K562 (cell line): Measurements from ENCODE around the gene SST. TPM values are rescaled to one million over a fixed set of nuclear protein-coding genes. Genes with fewer than 3 reads are reported as not detected.

Experiments
- ATAC-seq: fragments of 200-7000 bp; cut with Tn5 transposase; 3 replicates; pipeline ENCODE4 v1.9.1; 2020; ENCODE audit warnings: moderate library complexity
- BruUV-seq: library from RNA; stranded (reverse); fragments of 400-500 nt; replicated peaks from 2 replicates; lab custom pipeline; 2021; lab: Mats Ljungman, UMichigan
- CTCF ChIA-PET: fragments of 300-600 bp; formaldehyde crosslinking; extraction: SDS; loops from one replicate; lab custom pipeline; 2021; ENCODE audit warnings: low intra/inter-chr PET ratio; lab: Yijun Ruan, JAX
- POLR2A ChIA-PET: fragments of 300-600, 350-650 bp; sonication (Branson Sonifier 250); formaldehyde crosslinking; extraction: SDS; loops from one replicate; lab custom pipeline; 2021; ENCODE audit warnings: antibody characterized with exemption, inconsistent platforms; lab: Yijun Ruan, JAX
- DNase-seq, 4 experiments: peaks; one replicate each; pipeline versions ENCODE4 v3.0.0 to v3.0.0-alpha.2; 2011 to 2018; ENCODE audit warnings: low spot score in 3 of 4, mixed read lengths in 3 of 4; ENCODE audit errors: extremely low read depth in 1 of 4
- FAIRE-seq: peaks from 2 replicates; lab custom pipeline; 2011; peaks lifted over from hg19 to GRCh38; lab: Jason Lieb, UNC
- H2AFZ ChIP-seq: 2 replicates; pipeline ENCODE4 v1.6.0; 2011; ENCODE audit warnings: low read depth, low read length, control low read depth, inconsistent platforms
- H3K27ac ChIP-seq: fragments of 200-600 bp; 3 replicates; pipeline ENCODE4 v1.8.0; 2011; ENCODE audit warnings: low read depth, mild to moderate bottlenecking, control low read depth, inconsistent platforms, low read length, moderate library complexity, mixed read lengths; ENCODE audit errors: extremely low read depth
- H3K27me3 ChIP-seq, 2 experiments: fragments of 300-600 bp in 1 of 2; 2 replicates in 1 of 2; 3 replicates in 1 of 2; pipeline versions ENCODE4 v1.6.0 to v1.8.0; 2011; ENCODE audit warnings: inconsistent platforms in 2 of 2, low read length in 2 of 2, mild to moderate bottlenecking in 1 of 2, mixed read lengths in 1 of 2, moderate library complexity in 1 of 2; ENCODE audit not compliant: control insufficient read depth in 2 of 2, insufficient read depth in 2 of 2
- H3K36me3 ChIP-seq: fragments of 300-600 bp; 3 replicates; pipeline ENCODE4 v1.8.0; 2011; ENCODE audit warnings: mild to moderate bottlenecking, low read length, inconsistent platforms; ENCODE audit not compliant: control insufficient read depth, insufficient read depth
- H3K4me1 ChIP-seq, 2 experiments: fragments of 200-600 bp in 1 of 2; replicated peaks in 1 of 2; 2 replicates in 1 of 2; 3 replicates in 1 of 2; pipeline versions ENCODE4 v1.5.1 to v1.8.0; 2011; ENCODE audit warnings: inconsistent platforms in 2 of 2, low read length in 2 of 2, mild to moderate bottlenecking in 1 of 2, mixed read lengths in 1 of 2, moderate library complexity in 1 of 2; ENCODE audit not compliant: control insufficient read depth in 2 of 2, insufficient read depth in 2 of 2
- H3K4me2 ChIP-seq: 2 replicates; pipeline ENCODE4 v1.6.1; 2011; ENCODE audit warnings: low read length, control low read depth, inconsistent platforms, mixed read lengths; ENCODE audit not compliant: insufficient read depth
- H3K4me3 ChIP-seq: fragments of 200-600 bp; sonication (generic), shearing (Covaris generic); 2 replicates; pipeline ENCODE4 v1.5.1; 2016; ENCODE audit warnings: control low read depth, inconsistent platforms
- H3K79me2 ChIP-seq: fragments of 200-600 bp; 3 replicates; pipeline ENCODE4 v1.8.0; 2011; ENCODE audit warnings: low read length, inconsistent platforms; ENCODE audit not compliant: control insufficient read depth, insufficient read depth
- H3K9ac ChIP-seq, 2 experiments: 2 replicates each; pipeline versions ENCODE4 v1.6.0 to v1.6.1; 2011; ENCODE audit warnings: low read depth in 2 of 2, low read length in 2 of 2, control low read depth in 1 of 2, inconsistent platforms in 1 of 2, mild to moderate bottlenecking in 1 of 2, mixed read lengths in 1 of 2; ENCODE audit not compliant: insufficient read depth in 1 of 2
- H3K9me1 ChIP-seq: one replicate; pipeline ENCODE4 v1.6.0; 2011; ENCODE audit warnings: inconsistent platforms, mild to moderate bottlenecking, low read length, moderate library complexity; ENCODE audit not compliant: control insufficient read depth, insufficient read depth
- H3K9me3 ChIP-seq: replicated peaks from 2 replicates; pipeline ENCODE4 v1.5.1; 2011; ENCODE audit warnings: low read depth, low read length, inconsistent platforms; ENCODE audit not compliant: control insufficient read depth, insufficient read depth
- H4K20me1 ChIP-seq: replicated peaks from 2 replicates; pipeline ENCODE4 v1.6.1; 2011; ENCODE audit warnings: low read length, inconsistent platforms, mixed read lengths; ENCODE audit not compliant: control insufficient read depth, insufficient read depth
- CBFA2T3 ChIP-seq: fragments of 450-650 bp; IDR thresholded peaks from 2 replicates; pipeline ENCODE4 v1.6.1; 2017
- EGR1 ChIP-seq: fragments of 450-650 bp; conservative IDR thresholded peaks from 2 replicates; pipeline ENCODE4 v1.6.1; 2017; ENCODE audit warnings: mild to moderate bottlenecking
- GTF2B ChIP-seq: IDR thresholded peaks from 2 replicates; pipeline ENCODE4 v1.6.1; 2011; ENCODE audit not compliant: insufficient read length; ENCODE audit errors: extremely low read depth
- GTF3C2 ChIP-seq: IDR thresholded peaks from 3 replicates; pipeline ENCODE4 v1.6.1; 2011; ENCODE audit warnings: borderline replicate concordance, mild to moderate bottlenecking, moderate library complexity; ENCODE audit not compliant: insufficient read length; ENCODE audit errors: extremely low read depth
- RAD21 ChIP-seq, 2 experiments: fragments of 250-450 bp in 1 of 2; fragments of 450-650 bp in 1 of 2; sonication (Bioruptor Pico) in 1 of 2; formaldehyde crosslinking in 1 of 2; IDR thresholded peaks in 1 of 2; conservative IDR thresholded peaks in 1 of 2; 2 replicates each; pipeline versions ENCODE4 v1.4.0 to v1.8.0; 2020 to 2022; ENCODE audit warnings: mild to moderate bottlenecking in 2 of 2, moderate library complexity in 1 of 2
- WGBS: fragments of 100-300 bp; shearing (Covaris generic); methylation state at CpG from one replicate; pipeline ENCODE4 v1.1.6; 2016; ENCODE audit warnings: low coverage, mixed read lengths; ENCODE audit not compliant: insufficient coverage; ENCODE audit errors: missing lambda C conversion rate; 5-methylcytosine and 5-hydroxymethylcytosine counted together
- in situ Hi-C: fragments of 300-500 bp; cut with MboI; formaldehyde crosslinking; loops from 4 replicates; pipeline ENCODE4 v1.15.0; 2018; ENCODE audit warnings: inconsistent platforms, mixed read lengths
- intact Hi-C: fragments of 100-400 bp; cut with micrococcal nuclease; formaldehyde crosslinking; loops from 2 replicates; pipeline ENCODE4 v1.14.2; 2022
- polyA plus RNA-seq, 8 experiments: library from polyadenylated mRNA; depleted of rRNA in 4 of 8; stranded (reverse) in 5 of 8; unstranded in 3 of 8; fragments of >200 nt; fragmentation: Nextera tagmentation in 2 of 8; fragmentation: Illumina TruSeq in 1 of 8; extraction: Ambion mirVana in 2 of 8; extraction: Trizol in 1 of 8; gene quantifications; 2 replicates each; pipeline versions ENCODE4 v1.2.1 to v1.2.3, GENCODE V29; 2011 to 2014; ENCODE audit warnings: inconsistent platforms in 1 of 8, missing spikeins in 1 of 8
- total RNA-seq, 7 experiments: library from RNA; depleted of rRNA in 6 of 7; stranded (reverse); fragments of >200 nt in 6 of 7; fragmentation: Illumina TruSeq in 2 of 7; extraction: Trizol in 2 of 7; gene quantifications; 2 replicates each; pipeline versions ENCODE4 v1.2.1 to v1.2.3, GENCODE V29; 2011 to 2021; ENCODE audit warnings: low replicate concordance in 1 of 7
- TF ChIP-seq, protein P1 (sequence below), 2 experiments: fragments of 450-650 bp; formaldehyde crosslinking in 1 of 2; IDR thresholded peaks; 2 replicates each; pipeline versions ENCODE4 v1.4.0 to v1.6.1; 2014 to 2020; ENCODE audit warnings: mild to moderate bottlenecking in 2 of 2, borderline replicate concordance in 1 of 2, low read depth in 1 of 2

The SST gene
- total and polyA plus RNA-seq, 9 of the 15 experiments (the other 6 are each of a cell fraction or from before 2014, with no cell fraction given), result not detected

DNA sequence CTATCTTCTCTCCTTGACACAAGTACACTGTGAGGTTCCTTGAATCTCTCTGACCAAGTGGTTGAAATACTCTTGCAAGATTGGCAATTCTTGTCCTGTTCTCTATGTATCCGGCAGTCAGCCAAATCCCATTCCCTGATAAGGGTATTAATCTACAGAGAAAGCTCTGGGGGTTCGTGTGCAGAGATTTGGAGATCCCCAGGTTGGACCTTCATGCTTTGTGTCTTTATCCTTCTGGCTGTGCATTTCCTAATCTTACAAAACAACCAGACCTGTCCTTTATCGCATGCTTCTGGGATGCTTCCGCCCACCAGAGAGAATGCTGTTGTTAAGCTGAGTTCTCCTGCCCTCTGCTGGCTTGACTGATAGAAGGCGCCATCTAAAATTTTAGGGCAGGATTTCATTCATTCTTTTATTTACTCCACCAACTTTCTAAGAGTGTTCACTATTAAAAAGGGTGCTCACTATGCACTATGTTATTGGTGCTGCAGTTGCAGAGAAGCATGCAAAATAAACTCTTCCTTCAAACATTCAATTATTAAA, 8.6 kb upstream of the SST start:
- ATAC-seq, result peak; percentile 93
- intact Hi-C loops, result loop anchor here (1.0 to 2.0 kb wide), 6 partner anchors 36 to 565 kb away; no protein-coding TSS in a partner anchor
- peak; percentile 14 to 68 (median 38) for DNase-seq
- Histone ChIP-seq H3K27me3 (no peaks in the 10 kb centered on the region), H3K79me2 (no peaks in the 10 kb centered on the region), H3K9me1 (no peaks in the 10 kb centered on the region), H3K4me1 (peaks cover 0 to 4% of the 10 kb centered on the region in 2 experiments; a peak in 1 of 5 replicates), H3K36me3 (no peaks in the 10 kb centered on the region), H4K20me1 (no peaks in the 10 kb centered on the region), H3K9ac (no peak overlapping the region), H3K4me2 (no peak overlapping the region), H3K27ac (no peak overlapping the region), H2AFZ (no peak overlapping the region), H3K4me3 (no peak overlapping the region), H3K9me3 (no peaks in the 10 kb centered on the region)
- 8% methylated on average over 5 of the region's 5 CpGs for WGBS
- no TSS peak for BruUV-seq
- ChIA-PET CTCF (interaction anchor here (0.6 to 5.2 kb wide), 11 partner anchors 36 to 1695 kb away, joined by 3 to 147 read pairs (median 4); no protein-coding TSS in a partner anchor), POLR2A (interaction anchor here (0.9 to 2.8 kb wide), 2 partner anchors 9 to 359 kb away, joined by 3 to 15 read pairs; no protein-coding TSS in a partner anchor)
- in situ Hi-C loops, result loop anchor here (5.0 kb wide), 2 partner anchors 361 to 451 kb away; no protein-coding TSS in a partner anchor
- FAIRE-seq, result peak; percentile 89
- TF ChIP-seq CBFA2T3 (peak; percentile 18; the same call in 1 of the 2 replicates), RAD21 (CRISPR knock-in tag; conservative IDR thresholded peaks at IDR 0.05 in 1 of 2, IDR thresholded peaks at IDR 0.05 in 1 of 2) (peak; percentile 92 to 95), GTF3C2 (no peak), GTF2B (no peak), EGR1 (peak; percentile 54)
- TF ChIP-seq, protein P1, sequence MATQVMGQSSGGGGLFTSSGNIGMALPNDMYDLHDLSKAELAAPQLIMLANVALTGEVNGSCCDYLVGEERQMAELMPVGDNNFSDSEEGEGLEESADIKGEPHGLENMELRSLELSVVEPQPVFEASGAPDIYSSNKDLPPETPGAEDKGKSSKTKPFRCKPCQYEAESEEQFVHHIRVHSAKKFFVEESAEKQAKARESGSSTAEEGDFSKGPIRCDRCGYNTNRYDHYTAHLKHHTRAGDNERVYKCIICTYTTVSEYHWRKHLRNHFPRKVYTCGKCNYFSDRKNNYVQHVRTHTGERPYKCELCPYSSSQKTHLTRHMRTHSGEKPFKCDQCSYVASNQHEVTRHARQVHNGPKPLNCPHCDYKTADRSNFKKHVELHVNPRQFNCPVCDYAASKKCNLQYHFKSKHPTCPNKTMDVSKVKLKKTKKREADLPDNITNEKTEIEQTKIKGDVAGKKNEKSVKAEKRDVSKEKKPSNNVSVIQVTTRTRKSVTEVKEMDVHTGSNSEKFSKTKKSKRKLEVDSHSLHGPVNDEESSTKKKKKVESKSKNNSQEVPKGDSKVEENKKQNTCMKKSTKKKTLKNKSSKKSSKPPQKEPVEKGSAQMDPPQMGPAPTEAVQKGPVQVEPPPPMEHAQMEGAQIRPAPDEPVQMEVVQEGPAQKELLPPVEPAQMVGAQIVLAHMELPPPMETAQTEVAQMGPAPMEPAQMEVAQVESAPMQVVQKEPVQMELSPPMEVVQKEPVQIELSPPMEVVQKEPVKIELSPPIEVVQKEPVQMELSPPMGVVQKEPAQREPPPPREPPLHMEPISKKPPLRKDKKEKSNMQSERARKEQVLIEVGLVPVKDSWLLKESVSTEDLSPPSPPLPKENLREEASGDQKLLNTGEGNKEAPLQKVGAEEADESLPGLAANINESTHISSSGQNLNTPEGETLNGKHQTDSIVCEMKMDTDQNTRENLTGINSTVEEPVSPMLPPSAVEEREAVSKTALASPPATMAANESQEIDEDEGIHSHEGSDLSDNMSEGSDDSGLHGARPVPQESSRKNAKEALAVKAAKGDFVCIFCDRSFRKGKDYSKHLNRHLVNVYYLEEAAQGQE (IDR thresholded peaks at IDR 0.05; ENCODE audit: borderline replicate concordance), result peak; percentile 83
- TF ChIP-seq, protein P1 (CRISPR knock-in tag; IDR thresholded peaks at IDR 0.05; ENCODE audit: low read depth), result no peak
